NCI-H1092 (cell line): ENCODE data around the gene PSMB7.

Source experiments
- DNase-seq: peaks from one replicate; lab custom pipeline; 2025; lab: John Stamatoyannopoulos, UW

PSMB7 gene

GRCh38 chr9:124356745-124357390, 58.4 kb downstream of the PSMB7 start:
- DNase-seq = no peak

- DNase-seq = no peak
Observed at GRCh38 chr9:124355941-124356744, 59.1 kb downstream of the PSMB7 start.

- DNase-seq = no peak
Observed at GRCh38 chr9:124355039-124355940, 60.0 kb downstream of the PSMB7 start.

- no peak for DNase-seq
Observed at GRCh38 chr9:124354346-124355038, 60.8 kb downstream of the PSMB7 start.

GRCh38 chr9:124353811-124354274, 61.4 kb downstream of the PSMB7 start:
- no peak for DNase-seq

- DNase-seq = no peak
Observed at GRCh38 chr9:124353166-124353768, 62.0 kb downstream of the PSMB7 start.

GRCh38 chr9:124352616-124353015, 62.6 kb downstream of the PSMB7 start:
- no peak for DNase-seq

- DNase-seq = no peak
Observed at GRCh38 chr9:124351672-124352468, 63.4 kb downstream of the PSMB7 start.

- no peak for DNase-seq
Observed at GRCh38 chr9:124350494-124351263, 64.6 kb downstream of the PSMB7 start.

GRCh38 chr9:124349675-124350493, 65.4 kb downstream of the PSMB7 start:
- no peak for DNase-seq

- DNase-seq = no peak
Observed at GRCh38 chr9:124349267-124349666, 66.0 kb downstream of the PSMB7 start.

GRCh38 chr9:124348831-124349230, 66.4 kb downstream of the PSMB7 start:
- no peak for DNase-seq

GRCh38 chr9:124348363-124348762, 66.9 kb downstream of the PSMB7 start:
- no peak for DNase-seq

- DNase-seq = no peak
Observed at GRCh38 chr9:124347968-124348358, 67.3 kb downstream of the PSMB7 start.

GRCh38 chr9:124347206-124347967, 67.9 kb downstream of the PSMB7 start:
- DNase-seq = no peak

GRCh38 chr9:124346347-124347163, 68.7 kb downstream of the PSMB7 start:
- DNase-seq = no peak

GRCh38 chr9:124345751-124346281, 69.4 kb downstream of the PSMB7 start:
- no peak for DNase-seq
